Astrocyte (in vitro differentiated cells and primary cell): ENCODE data around the gene TNNC2. TPM values are rescaled to one million over a fixed set of nuclear protein-coding genes. Genes with fewer than 3 reads are reported as not detected.

Experiments
- DNase-seq: peaks from one replicate; pipeline ENCODE4 v3.0.0-alpha.2; 2010; ENCODE audit warnings: low read depth
- FAIRE-seq: peaks from 2 replicates; lab custom pipeline; 2011; peaks lifted over from hg19 to GRCh38; lab: Jason Lieb, UNC
- H2AFZ ChIP-seq: 2 replicates; pipeline ENCODE4 v1.6.0; 2012; ENCODE audit warnings: low read depth, low read length, inconsistent platforms
- H3K27ac ChIP-seq: 2 replicates; pipeline ENCODE4 v1.5.1; 2011; ENCODE audit warnings: low read depth, low read length, inconsistent platforms
- H3K27me3 ChIP-seq: 2 replicates; pipeline ENCODE4 v1.6.0; 2011; ENCODE audit warnings: low read length, inconsistent platforms; ENCODE audit not compliant: insufficient read depth
- H3K36me3 ChIP-seq: 2 replicates; pipeline ENCODE4 v1.5.1; 2011; ENCODE audit warnings: low read length, inconsistent platforms; ENCODE audit not compliant: insufficient read depth
- H3K4me1 ChIP-seq: 2 replicates; pipeline ENCODE4 v1.5.1; 2011; ENCODE audit warnings: low read length, inconsistent platforms; ENCODE audit not compliant: insufficient read depth
- H3K4me2 ChIP-seq: 2 replicates; pipeline ENCODE4 v1.6.0; 2012; ENCODE audit warnings: low read length, inconsistent platforms
- H3K4me3 ChIP-seq: 2 replicates; pipeline ENCODE4 v1.5.1; 2011; ENCODE audit warnings: low read depth, mild to moderate bottlenecking, low read length, inconsistent platforms; ENCODE audit not compliant: insufficient read depth
- H3K79me2 ChIP-seq: 2 replicates; pipeline ENCODE4 v1.6.0; 2012; ENCODE audit warnings: mild to moderate bottlenecking, low read length, inconsistent platforms; ENCODE audit not compliant: insufficient read depth
- H3K9ac ChIP-seq: 2 replicates; pipeline ENCODE4 v1.6.0; 2012; ENCODE audit warnings: mild to moderate bottlenecking, low read length, inconsistent platforms
- H3K9me3 ChIP-seq: 2 replicates; pipeline ENCODE4 v1.5.1; 2012; ENCODE audit warnings: low read depth, mild to moderate bottlenecking, low read length, inconsistent platforms; ENCODE audit not compliant: insufficient read depth
- H4K20me1 ChIP-seq: 2 replicates; pipeline ENCODE4 v1.6.0; 2012; ENCODE audit warnings: low read length, inconsistent platforms; ENCODE audit not compliant: insufficient read depth
- H3K27ac Mint-ChIP-seq: one replicate; pipeline ENCODE4 v1.8.0; 2021; ENCODE audit warnings: mild to moderate bottlenecking, mixed read lengths; ENCODE audit not compliant: unreplicated experiment
- H3K27me3 Mint-ChIP-seq: one replicate; pipeline ENCODE4 v1.8.0; 2021; ENCODE audit warnings: low read depth, mixed read lengths; ENCODE audit not compliant: unreplicated experiment
- H3K36me3 Mint-ChIP-seq: one replicate; pipeline ENCODE4 v1.8.0; 2021; ENCODE audit warnings: low read depth, mixed read lengths; ENCODE audit not compliant: unreplicated experiment
- H3K4me1 Mint-ChIP-seq: one replicate; pipeline ENCODE4 v1.8.0; 2021; ENCODE audit warnings: low read depth, mixed read lengths; ENCODE audit not compliant: unreplicated experiment
- H3K4me3 Mint-ChIP-seq: one replicate; pipeline ENCODE4 v1.8.0; 2021; ENCODE audit warnings: mild to moderate bottlenecking, moderate library complexity, mixed read lengths; ENCODE audit not compliant: unreplicated experiment
- H3K9me3 Mint-ChIP-seq: one replicate; pipeline ENCODE4 v1.8.0; 2021; ENCODE audit warnings: mild to moderate bottlenecking, mixed read lengths; ENCODE audit not compliant: unreplicated experiment
- EZH2 ChIP-seq: IDR thresholded peaks from 2 replicates; pipeline ENCODE4 v1.6.1; 2012; ENCODE audit warnings: mild to moderate bottlenecking, low read length, inconsistent platforms; ENCODE audit not compliant: insufficient read depth
- total RNA-seq: library from RNA; stranded (reverse); gene quantifications from 2 replicates; pipeline ENCODE4 v1.2.1, GENCODE V29; 2021
- TF ChIP-seq, protein P1 (sequence below): IDR thresholded peaks from 2 replicates; pipeline ENCODE4 v1.5.1; 2011; ENCODE audit warnings: low read depth, mild to moderate bottlenecking, inconsistent platforms, low read length, moderate library complexity; ENCODE audit not compliant: insufficient read depth

Gene TNNC2
- total RNA-seq, 1 donor from 2014 or later, result not detected

DNA sequence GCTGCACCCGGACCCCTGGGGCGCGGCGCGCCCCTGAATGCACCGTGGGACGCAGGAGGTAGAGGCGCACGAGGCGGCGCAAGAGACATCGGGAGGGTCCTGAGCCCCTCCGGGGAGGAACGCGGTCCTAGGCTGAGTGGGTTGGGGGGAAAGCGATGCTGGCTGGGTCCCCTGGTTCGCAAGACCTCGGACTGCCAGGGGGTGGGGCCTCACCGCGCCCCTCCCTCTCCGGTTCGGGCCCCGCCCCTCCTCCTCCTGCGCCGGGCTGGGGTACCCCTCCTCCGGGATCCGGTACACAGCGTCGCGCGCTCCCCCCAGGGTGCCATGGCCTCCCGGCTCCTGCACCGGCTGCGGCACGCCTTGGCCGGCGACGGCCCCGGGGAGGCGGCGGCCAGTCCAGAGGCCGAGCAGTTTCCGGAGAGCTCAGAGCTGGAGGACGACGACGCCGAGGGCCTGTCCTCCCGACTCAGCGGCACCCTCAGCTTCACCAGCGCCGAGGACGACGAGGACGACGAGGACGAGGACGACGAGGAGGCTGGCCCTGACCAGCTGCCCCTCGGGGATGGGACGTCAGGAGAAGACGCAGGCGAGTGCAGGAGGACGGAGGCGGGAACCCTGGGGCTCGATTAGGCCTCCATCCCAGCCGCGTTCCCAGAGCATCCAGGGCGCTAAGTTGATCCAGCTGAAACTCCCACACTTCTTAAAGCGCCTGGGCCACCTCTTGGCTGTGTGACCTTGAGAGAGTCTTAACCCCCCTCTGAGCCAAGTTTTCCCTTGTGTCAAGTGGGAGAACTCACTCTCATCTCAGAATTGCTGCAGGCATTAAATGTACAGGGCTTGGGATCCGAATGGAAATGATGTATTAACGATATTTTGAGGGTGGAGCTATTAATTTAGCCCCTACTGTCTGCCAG, 7.0 kb upstream of the TNNC2 start:
- no peak for FAIRE-seq
- no peaks in the 10 kb centered on the region for H3K27me3 ChIP-seq
- peaks cover 3% of the 10 kb centered on the region for H3K36me3 ChIP-seq
- peak overlapping the region; percentile 71 for H3K4me3 ChIP-seq
- peak overlapping the region; percentile 75 for H3K9ac ChIP-seq
- peak overlapping the region; percentile 91 for H3K4me2 ChIP-seq
- peak overlapping the region; percentile 83 for H2AFZ ChIP-seq
- TF ChIP-seq, protein P1, sequence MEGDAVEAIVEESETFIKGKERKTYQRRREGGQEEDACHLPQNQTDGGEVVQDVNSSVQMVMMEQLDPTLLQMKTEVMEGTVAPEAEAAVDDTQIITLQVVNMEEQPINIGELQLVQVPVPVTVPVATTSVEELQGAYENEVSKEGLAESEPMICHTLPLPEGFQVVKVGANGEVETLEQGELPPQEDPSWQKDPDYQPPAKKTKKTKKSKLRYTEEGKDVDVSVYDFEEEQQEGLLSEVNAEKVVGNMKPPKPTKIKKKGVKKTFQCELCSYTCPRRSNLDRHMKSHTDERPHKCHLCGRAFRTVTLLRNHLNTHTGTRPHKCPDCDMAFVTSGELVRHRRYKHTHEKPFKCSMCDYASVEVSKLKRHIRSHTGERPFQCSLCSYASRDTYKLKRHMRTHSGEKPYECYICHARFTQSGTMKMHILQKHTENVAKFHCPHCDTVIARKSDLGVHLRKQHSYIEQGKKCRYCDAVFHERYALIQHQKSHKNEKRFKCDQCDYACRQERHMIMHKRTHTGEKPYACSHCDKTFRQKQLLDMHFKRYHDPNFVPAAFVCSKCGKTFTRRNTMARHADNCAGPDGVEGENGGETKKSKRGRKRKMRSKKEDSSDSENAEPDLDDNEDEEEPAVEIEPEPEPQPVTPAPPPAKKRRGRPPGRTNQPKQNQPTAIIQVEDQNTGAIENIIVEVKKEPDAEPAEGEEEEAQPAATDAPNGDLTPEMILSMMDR, result no peak
- no peak for TF ChIP-seq EZH2
- peaks cover 12% of the 10 kb centered on the region for H4K20me1 ChIP-seq
- H3K27ac Mint-ChIP-seq, result no peak overlapping the region
- DNase-seq, result peak; percentile 44
- H3K79me2 ChIP-seq, result peaks cover 13% of the 10 kb centered on the region
- peaks cover 2% of the 10 kb centered on the region for H3K9me3 Mint-ChIP-seq
- H3K9me3 ChIP-seq, result no peaks in the 10 kb centered on the region
- H3K4me1 ChIP-seq, result peaks cover 24% of the 10 kb centered on the region
- peak overlapping the region; percentile 65 for H3K27ac ChIP-seq
- no peaks in the 10 kb centered on the region for H3K27me3 Mint-ChIP-seq
- H3K4me1 Mint-ChIP-seq, result peaks cover 16% of the 10 kb centered on the region
- H3K4me3 Mint-ChIP-seq, result peak overlapping the region; percentile 74
- H3K36me3 Mint-ChIP-seq, result peaks cover 8% of the 10 kb centered on the region

GRCh38 chr20:45833030-45833882, 6.1 kb upstream of the TNNC2 start, which contains the start of gene SNX21:
Gene SNX21, plus strand, starts transcription at chr20:45833799. Its CDS starts 121 bp downstream, at chr20:45833920.
- H3K4me2 ChIP-seq, result peak within 1 kb of the TSS; percentile 91
- peak within 1 kb of the TSS; percentile 71 for H3K4me3 ChIP-seq
- H3K27ac ChIP-seq, result peak within 1 kb of the TSS; percentile 65
- Mint-ChIP-seq H3K36me3 (peaks cover 8% of the 10 kb centered on the region), H3K9me3 (peaks cover 2% of the 10 kb centered on the region), H3K4me1 (peaks cover 22% of the 10 kb centered on the region), H3K27ac (peak within 1 kb of the TSS; percentile 37), H3K27me3 (no peaks in the 10 kb centered on the region), H3K4me3 (peak within 1 kb of the TSS; percentile 85)
- H3K4me1 ChIP-seq, result peaks cover 24% of the 10 kb centered on the region
- FAIRE-seq, result no peak
- TF ChIP-seq EZH2, result no peak
- TF ChIP-seq, protein P1, result no peak
- H2AFZ ChIP-seq, result peak within 1 kb of the TSS; percentile 83
- H3K9me3 ChIP-seq, result no peaks in the 10 kb centered on the region
- peak; percentile 92 for DNase-seq
- no peaks in the 10 kb centered on the region for H3K27me3 ChIP-seq
- H3K9ac ChIP-seq, result peak within 1 kb of the TSS; percentile 75
- H3K79me2 ChIP-seq, result peaks cover 13% of the 10 kb centered on the region
- peaks cover 3% of the 10 kb centered on the region for H3K36me3 ChIP-seq
- peaks cover 12% of the 10 kb centered on the region for H4K20me1 ChIP-seq
